ENCODE data around the gene S100A11.

- TF ChIP-seq EZH2phosphoT487 (IDR thresholded peaks at IDR 0.05) (no peak), CTCF (IDR thresholded peaks at IDR 0.05) (no peak)
Observed at GRCh38 chr1:152026895-152027294, 9.9 kb downstream of the S100A11 start.
